Measurements from ENCODE around the gene PKIB. TPM values are rescaled to one million over a fixed set of nuclear protein-coding genes. Genes with fewer than 3 reads are reported as not detected.

PKIB gene
- total RNA-seq, 1 experiment from 2014 or later = 28.0 TPM

DNA sequence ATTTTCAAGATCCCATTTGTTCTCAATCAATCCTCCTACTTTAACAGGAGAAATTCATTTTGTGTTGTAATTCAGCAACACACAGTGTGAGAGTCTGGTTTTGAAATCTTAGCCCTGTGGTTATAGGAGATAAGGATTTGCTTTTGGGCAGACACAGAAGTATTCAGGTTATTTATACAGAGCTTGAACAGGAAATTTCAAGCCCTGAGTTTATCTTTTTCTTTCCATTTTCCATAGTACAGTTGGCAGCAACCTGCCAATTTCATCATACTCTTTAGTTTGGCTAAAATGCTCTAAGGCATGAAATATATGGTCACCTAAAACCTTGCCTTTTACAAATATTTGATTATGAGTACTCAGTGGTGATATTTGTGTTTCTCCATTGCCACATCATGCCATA, 41.4 kb downstream of the PKIB start:
- POLR2A ChIA-PET (ENCODE audit: unreplicated experiment) = no interaction called here
- CTCF ChIA-PET = no interaction called here
- peaks cover 13% of the 10 kb centered on the region for H3F3A ChIP-seq (ENCODE audit: low read length, unreplicated experiment)
- no TSS peak for BruUV-seq (replicated peaks)
- no peaks in the 10 kb centered on the region for H3K9me2 ChIP-seq (replicated peaks; ENCODE audit: low read length)
- peak overlapping the region; percentile 61; the same call in 1 of the 2 replicates for H3K9ac ChIP-seq (ENCODE audit: low read length)
- TF ChIP-seq EZH2phosphoT487 (IDR thresholded peaks at IDR 0.05; ENCODE audit: borderline replicate concordance, low read length) = no peak
- no peak for TF ChIP-seq EZH2 (IDR thresholded peaks at IDR 0.05; ENCODE audit: low read length, unreplicated experiment)
- TF ChIP-seq, protein P1, sequence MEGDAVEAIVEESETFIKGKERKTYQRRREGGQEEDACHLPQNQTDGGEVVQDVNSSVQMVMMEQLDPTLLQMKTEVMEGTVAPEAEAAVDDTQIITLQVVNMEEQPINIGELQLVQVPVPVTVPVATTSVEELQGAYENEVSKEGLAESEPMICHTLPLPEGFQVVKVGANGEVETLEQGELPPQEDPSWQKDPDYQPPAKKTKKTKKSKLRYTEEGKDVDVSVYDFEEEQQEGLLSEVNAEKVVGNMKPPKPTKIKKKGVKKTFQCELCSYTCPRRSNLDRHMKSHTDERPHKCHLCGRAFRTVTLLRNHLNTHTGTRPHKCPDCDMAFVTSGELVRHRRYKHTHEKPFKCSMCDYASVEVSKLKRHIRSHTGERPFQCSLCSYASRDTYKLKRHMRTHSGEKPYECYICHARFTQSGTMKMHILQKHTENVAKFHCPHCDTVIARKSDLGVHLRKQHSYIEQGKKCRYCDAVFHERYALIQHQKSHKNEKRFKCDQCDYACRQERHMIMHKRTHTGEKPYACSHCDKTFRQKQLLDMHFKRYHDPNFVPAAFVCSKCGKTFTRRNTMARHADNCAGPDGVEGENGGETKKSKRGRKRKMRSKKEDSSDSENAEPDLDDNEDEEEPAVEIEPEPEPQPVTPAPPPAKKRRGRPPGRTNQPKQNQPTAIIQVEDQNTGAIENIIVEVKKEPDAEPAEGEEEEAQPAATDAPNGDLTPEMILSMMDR (conservative IDR thresholded peaks at IDR 0.05; ENCODE audit: low read depth, low read length) = no peak
- H3K4me3 ChIP-seq (ENCODE audit: low read length) = no peak overlapping the region; the same call in 1 of the 2 replicates
- DNase-seq = peak; percentile 75
- H3K4me2 ChIP-seq (ENCODE audit: low read length) = peak overlapping the region; percentile 82
- intact Hi-C loops (cut with micrococcal nuclease) = loop anchor here (2.0 to 10.0 kb wide), 3 partner anchors 31 to 157 kb away; partner anchors contain the start of gene PKIB
- peak overlapping the region; percentile 99 for H3K27ac ChIP-seq (ENCODE audit: low read length)
- H4K20me1 ChIP-seq (ENCODE audit: low read length) = no peaks in the 10 kb centered on the region
- H3K79me2 ChIP-seq (ENCODE audit: low read length) = peaks cover 17% of the 10 kb centered on the region; the same call in 1 of the 2 replicates
- H3K4me1 ChIP-seq (ENCODE audit: insufficient read depth, low read length) = peaks cover 58% of the 10 kb centered on the region
- H3K36me3 ChIP-seq (ENCODE audit: low read depth, low read length) = no peaks in the 10 kb centered on the region
- no peak overlapping the region for H2AFZ ChIP-seq (ENCODE audit: low read length)
- ATAC-seq = peak; percentile 32
- H3K27me3 ChIP-seq (ENCODE audit: low read length) = no peaks in the 10 kb centered on the region
- no peaks in the 10 kb centered on the region for H3K9me3 ChIP-seq (ENCODE audit: low read length)

DNA sequence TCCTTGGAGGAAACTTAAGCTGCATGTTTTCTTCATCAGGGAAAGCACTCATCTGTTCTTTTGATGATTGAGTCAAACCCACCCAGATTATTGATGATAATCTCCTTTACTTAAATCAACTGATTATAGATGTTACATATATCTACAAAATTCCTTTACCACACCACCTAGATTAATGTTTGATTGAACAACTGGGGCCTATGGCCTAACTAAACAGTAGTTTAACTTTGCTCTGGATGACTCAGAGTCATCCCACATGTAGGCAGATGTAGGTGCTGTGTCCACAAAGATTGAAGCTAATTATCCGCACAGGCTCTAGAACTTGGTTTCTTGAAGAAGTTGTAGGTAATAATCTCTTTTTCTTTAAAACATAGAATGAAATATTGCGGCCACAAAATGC, 42.2 kb downstream of the PKIB start:
- peaks cover 13% of the 10 kb centered on the region for H3F3A ChIP-seq (ENCODE audit: low read length, unreplicated experiment)
- H3K36me3 ChIP-seq (ENCODE audit: low read depth, low read length) = no peaks in the 10 kb centered on the region
- H2AFZ ChIP-seq (ENCODE audit: low read length) = no peak overlapping the region
- peaks cover 63% of the 10 kb centered on the region for H3K4me1 ChIP-seq (ENCODE audit: insufficient read depth, low read length)
- DNase-seq (peak; percentile 71), ATAC-seq (peak; percentile 73)
- no peaks in the 10 kb centered on the region for H3K27me3 ChIP-seq (ENCODE audit: low read length)
- H3K9me2 ChIP-seq (replicated peaks; ENCODE audit: low read length) = no peaks in the 10 kb centered on the region
- H3K9ac ChIP-seq (ENCODE audit: low read length) = peak overlapping the region; percentile 85
- BruUV-seq (replicated peaks) = no TSS peak
- peak overlapping the region; percentile 59 for H3K4me3 ChIP-seq (ENCODE audit: low read length)
- H3K4me2 ChIP-seq (ENCODE audit: low read length) = peak overlapping the region; percentile 82
- no peaks in the 10 kb centered on the region for H4K20me1 ChIP-seq (ENCODE audit: low read length)
- CTCF ChIA-PET = interaction anchor here (0.5 to 1.2 kb wide), 2 partner anchors 39 to 42 kb away, joined by 3 to 4 read pairs; partner anchors contain the start of gene PKIB
- no peaks in the 10 kb centered on the region for H3K9me3 ChIP-seq (ENCODE audit: low read length)
- H3K79me2 ChIP-seq (ENCODE audit: low read length) = peaks cover 17% of the 10 kb centered on the region; the same call in 1 of the 2 replicates
- no peak for TF ChIP-seq EZH2 (IDR thresholded peaks at IDR 0.05; ENCODE audit: low read length, unreplicated experiment)
- TF ChIP-seq, protein P1 (conservative IDR thresholded peaks at IDR 0.05; ENCODE audit: low read depth, low read length) = no peak
- TF ChIP-seq EZH2phosphoT487 (IDR thresholded peaks at IDR 0.05; ENCODE audit: borderline replicate concordance, low read length) = no peak
- H3K27ac ChIP-seq (ENCODE audit: low read length) = peak overlapping the region; percentile 99
- POLR2A ChIA-PET (ENCODE audit: unreplicated experiment) = no interaction called here
- intact Hi-C loops (cut with micrococcal nuclease) = loop anchor here (2.0 to 10.0 kb wide), 3 partner anchors 32 to 158 kb away; partner anchors contain the start of gene PKIB

DNA sequence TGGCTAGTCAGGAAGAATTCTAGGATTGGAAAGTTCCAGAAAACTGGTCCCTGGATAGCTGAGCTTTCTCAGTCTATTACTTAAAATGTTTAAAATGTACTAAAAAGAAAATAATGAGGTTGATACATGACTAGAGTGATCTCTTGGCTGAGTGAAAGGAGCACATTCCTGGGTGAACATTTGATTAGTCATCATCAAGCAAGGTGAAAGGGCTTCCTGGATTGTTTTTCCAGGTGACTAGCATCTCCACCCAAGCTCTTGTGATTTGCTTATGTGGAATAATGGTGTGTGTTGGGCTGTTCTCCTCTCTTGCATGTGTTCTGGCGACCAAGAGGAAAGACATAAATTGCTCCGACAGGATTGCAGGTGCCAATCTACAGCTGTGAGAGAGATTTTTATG, 42.9 kb downstream of the PKIB start:
- no peaks in the 10 kb centered on the region for H3K9me3 ChIP-seq (ENCODE audit: low read length)
- ChIA-PET POLR2A (ENCODE audit: unreplicated experiment) (interaction anchor here (0.7 kb wide), 1 partner anchor 249 kb away, joined by 5 read pairs; no protein-coding TSS in a partner anchor), CTCF (interaction anchor here (1.2 kb wide), 1 partner anchor 43 kb away, joined by 4 read pairs; the partner anchor contains the start of gene PKIB)
- H3F3A ChIP-seq (ENCODE audit: low read length, unreplicated experiment) = peaks cover 13% of the 10 kb centered on the region
- H3K4me3 ChIP-seq (ENCODE audit: low read length) = peak overlapping the region; percentile 59
- no peak overlapping the region for H2AFZ ChIP-seq (ENCODE audit: low read length)
- H3K4me1 ChIP-seq (ENCODE audit: insufficient read depth, low read length) = peaks cover 69% of the 10 kb centered on the region
- TF ChIP-seq, protein P1 (conservative IDR thresholded peaks at IDR 0.05; ENCODE audit: low read depth, low read length) = no peak
- no peak for TF ChIP-seq EZH2 (IDR thresholded peaks at IDR 0.05; ENCODE audit: low read length, unreplicated experiment)
- TF ChIP-seq EZH2phosphoT487 (IDR thresholded peaks at IDR 0.05; ENCODE audit: borderline replicate concordance, low read length) = no peak
- H3K27me3 ChIP-seq (ENCODE audit: low read length) = no peaks in the 10 kb centered on the region
- intact Hi-C loops (cut with micrococcal nuclease) = loop anchor here (2.0 to 10.0 kb wide), 3 partner anchors 32 to 158 kb away; partner anchors contain the start of gene PKIB
- H3K79me2 ChIP-seq (ENCODE audit: low read length) = peaks cover 17% of the 10 kb centered on the region; the same call in 1 of the 2 replicates
- ATAC-seq (peak; percentile 62), DNase-seq (peak; percentile 81)
- H3K9ac ChIP-seq (ENCODE audit: low read length) = peak overlapping the region; percentile 85
- peak overlapping the region; percentile 82 for H3K4me2 ChIP-seq (ENCODE audit: low read length)
- no peaks in the 10 kb centered on the region for H4K20me1 ChIP-seq (ENCODE audit: low read length)
- no peaks in the 10 kb centered on the region for H3K9me2 ChIP-seq (replicated peaks; ENCODE audit: low read length)
- H3K36me3 ChIP-seq (ENCODE audit: low read depth, low read length) = no peaks in the 10 kb centered on the region
- BruUV-seq (replicated peaks) = TSS peak; percentile 36
- peak overlapping the region; percentile 99 for H3K27ac ChIP-seq (ENCODE audit: low read length)
